ENCODE measurements around the gene BICD2.

- no peak for TF ChIP-seq CREB3 (tag; conservative IDR thresholded peaks at IDR 0.05; ENCODE audit: low read depth)
- no peak for TF ChIP-seq ELF1 (tag; IDR thresholded peaks at IDR 0.05)
- no peak for TF ChIP-seq ZNF449 (CRISPR knock-in tag; IDR thresholded peaks at IDR 0.05)
- TF ChIP-seq CTCF (IDR thresholded peaks at IDR 0.05 in 2 of 3, conservative IDR thresholded peaks at IDR 0.05 in 1 of 3; ENCODE audit: insufficient read depth in 2 of 3, low read depth in 1 of 3, low read length in 3 of 3): no peak
- no peak for TF ChIP-seq SNIP1 (IDR thresholded peaks at IDR 0.05; ENCODE audit: low read depth)
- no peak for TF ChIP-seq RFX5 (IDR thresholded peaks at IDR 0.05; ENCODE audit: low read depth, low read length)
- no peak for TF ChIP-seq PHB2 (IDR thresholded peaks at IDR 0.05; ENCODE audit: low read depth)
- no peak for TF ChIP-seq ZNF785 (CRISPR knock-in tag; IDR thresholded peaks at IDR 0.05)
- no peak for TF ChIP-seq ZNF124 (CRISPR knock-in tag; IDR thresholded peaks at IDR 0.05)
- TF ChIP-seq ZBTB11 (CRISPR knock-in tag; IDR thresholded peaks at IDR 0.05): no peak
- TF ChIP-seq ZNF175 (CRISPR knock-in tag; IDR thresholded peaks at IDR 0.05; ENCODE audit: low read depth): no peak
Observed at GRCh38 chr9:92775466-92775865, 10.8 kb upstream of the BICD2 start.
